Ovary (tissue), 9 donors: ENCODE data around the gene METTL22. TPM values are rescaled to one million over a fixed set of nuclear protein-coding genes. Genes with fewer than 3 reads are reported as not detected.

Source experiments
- DNase-seq, 5 donors: peaks; one replicate each; pipeline ENCODE4 v3.0.0-alpha.2; 2019 to 2020
- H3K27ac ChIP-seq, 2 donors: fragments of 200-600 bp; one replicate each; pipeline versions ENCODE4 v1.5.1 to v1.8.0; 2019 to 2022
- H3K27me3 ChIP-seq: fragments of 200-600 bp; one replicate; pipeline ENCODE4 v1.8.0; 2022
- H3K36me3 ChIP-seq: fragments of 200-600 bp; sonication (generic); one replicate; pipeline ENCODE4 v1.5.1; 2019
- H3K4me1 ChIP-seq: one replicate; pipeline ENCODE4 v1.8.1; 2013; ENCODE audit warnings: mild to moderate bottlenecking, moderate library complexity; ENCODE audit not compliant: insufficient read depth
- H3K4me3 ChIP-seq: fragments of 200-600 bp; sonication (generic); one replicate; pipeline ENCODE4 v1.5.1; 2017
- H3K9me3 ChIP-seq, 2 donors: fragments of 200-600 bp in 1 of 2; sonication (generic) in 1 of 2; one replicate each; pipeline versions ENCODE4 v1.5.1 to v1.8.1; 2013 to 2019; ENCODE audit warnings: mild to moderate bottlenecking in 1 of 2, moderate library complexity in 1 of 2
- EP300 ChIP-seq: sonication (generic); formaldehyde crosslinking; IDR thresholded peaks from one replicate; pipeline ENCODE4 v1.6.1; 2017; ENCODE audit warnings: antibody characterized with exemption
- POLR2A ChIP-seq: fragments of 450-650 bp; IDR thresholded peaks from one replicate; pipeline ENCODE4 v1.6.1; 2017; ENCODE audit warnings: antibody characterized with exemption, mild to moderate bottlenecking, moderate library complexity
- WGBS, 3 donors: extraction: QIAGEN DNeasy Blood & Tissue Kit in 1 of 3; methylation state at CpG; one replicate each; pipeline versions ENCODE4 v1.1.5 to v1.1.7; 2013 to 2017; 5-methylcytosine and 5-hydroxymethylcytosine counted together
- intact Hi-C, 4 donors: fragments of 100-400 bp; cut with DNase I; formaldehyde crosslinking; loops; one replicate each; pipeline versions ENCODE4 v1.11.0 to v1.15.1; 2022 to 2023
- polyA plus RNA-seq, 2 donors: library from polyadenylated mRNA; stranded (reverse); fragments of 200-250 nt in 1 of 2; fragments of 350-450 nt in 1 of 2; fragmentation: Illumina TruSeq in 1 of 2; extraction: RNeasy Lipid Tissue Mini Kit (QIAGEN cat#74804) in 1 of 2; gene quantifications; one replicate each; pipeline ENCODE4 v1.2.3, GENCODE V29; 2013 to 2014
- total RNA-seq, 7 donors: library from RNA; depleted of rRNA in 2 of 7; stranded (reverse); fragments of >200 nt in 2 of 7; fragmentation: NEBNext Ultra II Directional in 3 of 7; extraction: Animal tissue kit (Norgen Biotek cat#: 25700) in 3 of 7; gene quantifications; one replicate each; pipeline versions ENCODE4 v1.1.0 to v1.2.4, GENCODE V29; 2016 to 2023
- TF ChIP-seq, protein P1 (sequence below), 3 donors: fragments of 450-650 bp in 2 of 3; fragments of 200-600 bp in 1 of 3; IDR thresholded peaks; one replicate each; pipeline versions ENCODE4 v1.5.1 to v1.8.0; 2016 to 2022; ENCODE audit warnings: antibody characterized with exemption in 3 of 3, mild to moderate bottlenecking in 1 of 3
- donor health status: DM: no; HTN: no; CAD: no; lungs with moderate emphysema.
- donor health status: DM: no; HTN: no; CAD: no.
- donor health status: Bipolar disorder and iron deficiency.
- donor health status: DM: yes; HTN: yes; CAD: no.
- donor health status: DM: no; HTN: no; CAD: no.
- donor health status: DM: yes; HTN: yes; CAD: no.

The METTL22 gene
- total and polyA plus RNA-seq, 9 donors = 14.2 to 45.8 (median 29.1) TPM

DNA sequence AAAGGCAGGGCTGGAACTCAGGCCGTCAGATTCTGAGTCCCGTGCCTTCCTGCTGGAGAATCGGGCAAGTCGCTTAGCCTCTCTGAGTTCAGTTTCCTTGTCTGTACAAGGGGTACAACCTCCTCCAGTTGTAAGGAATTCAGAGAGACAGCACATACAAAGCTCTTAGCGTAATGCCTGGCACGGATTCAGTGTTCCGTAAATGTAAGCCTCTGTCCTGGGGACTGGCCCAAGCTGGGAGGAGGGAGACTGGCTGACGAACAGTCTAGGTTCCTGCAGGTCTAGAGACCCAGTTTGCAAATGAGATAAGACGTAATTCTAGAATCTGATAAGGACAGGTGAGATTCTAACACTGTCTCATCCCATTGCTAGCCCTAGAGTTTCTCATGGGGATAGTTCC is 9.9 kb downstream of the METTL22 start:
- 82 to 86% (median 83%) methylated on average over 9 of the region's 9 CpGs for WGBS, 3 donors
- Histone ChIP-seq H3K4me3 (no peak overlapping the region), H3K9me3 (no peaks in the 10 kb centered on the region), H3K4me1 (no peaks in the 10 kb centered on the region), H3K36me3 (no peaks in the 10 kb centered on the region), H3K27ac (no peak overlapping the region), H3K27me3 (no peaks in the 10 kb centered on the region)
- intact Hi-C loops = no loop called here
- no peak for TF ChIP-seq POLR2A
- TF ChIP-seq, protein P1, sequence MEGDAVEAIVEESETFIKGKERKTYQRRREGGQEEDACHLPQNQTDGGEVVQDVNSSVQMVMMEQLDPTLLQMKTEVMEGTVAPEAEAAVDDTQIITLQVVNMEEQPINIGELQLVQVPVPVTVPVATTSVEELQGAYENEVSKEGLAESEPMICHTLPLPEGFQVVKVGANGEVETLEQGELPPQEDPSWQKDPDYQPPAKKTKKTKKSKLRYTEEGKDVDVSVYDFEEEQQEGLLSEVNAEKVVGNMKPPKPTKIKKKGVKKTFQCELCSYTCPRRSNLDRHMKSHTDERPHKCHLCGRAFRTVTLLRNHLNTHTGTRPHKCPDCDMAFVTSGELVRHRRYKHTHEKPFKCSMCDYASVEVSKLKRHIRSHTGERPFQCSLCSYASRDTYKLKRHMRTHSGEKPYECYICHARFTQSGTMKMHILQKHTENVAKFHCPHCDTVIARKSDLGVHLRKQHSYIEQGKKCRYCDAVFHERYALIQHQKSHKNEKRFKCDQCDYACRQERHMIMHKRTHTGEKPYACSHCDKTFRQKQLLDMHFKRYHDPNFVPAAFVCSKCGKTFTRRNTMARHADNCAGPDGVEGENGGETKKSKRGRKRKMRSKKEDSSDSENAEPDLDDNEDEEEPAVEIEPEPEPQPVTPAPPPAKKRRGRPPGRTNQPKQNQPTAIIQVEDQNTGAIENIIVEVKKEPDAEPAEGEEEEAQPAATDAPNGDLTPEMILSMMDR (IDR thresholded peaks at IDR 0.05) = no peak
- TF ChIP-seq EP300 = no peak
- DNase-seq = no peak

DNA sequence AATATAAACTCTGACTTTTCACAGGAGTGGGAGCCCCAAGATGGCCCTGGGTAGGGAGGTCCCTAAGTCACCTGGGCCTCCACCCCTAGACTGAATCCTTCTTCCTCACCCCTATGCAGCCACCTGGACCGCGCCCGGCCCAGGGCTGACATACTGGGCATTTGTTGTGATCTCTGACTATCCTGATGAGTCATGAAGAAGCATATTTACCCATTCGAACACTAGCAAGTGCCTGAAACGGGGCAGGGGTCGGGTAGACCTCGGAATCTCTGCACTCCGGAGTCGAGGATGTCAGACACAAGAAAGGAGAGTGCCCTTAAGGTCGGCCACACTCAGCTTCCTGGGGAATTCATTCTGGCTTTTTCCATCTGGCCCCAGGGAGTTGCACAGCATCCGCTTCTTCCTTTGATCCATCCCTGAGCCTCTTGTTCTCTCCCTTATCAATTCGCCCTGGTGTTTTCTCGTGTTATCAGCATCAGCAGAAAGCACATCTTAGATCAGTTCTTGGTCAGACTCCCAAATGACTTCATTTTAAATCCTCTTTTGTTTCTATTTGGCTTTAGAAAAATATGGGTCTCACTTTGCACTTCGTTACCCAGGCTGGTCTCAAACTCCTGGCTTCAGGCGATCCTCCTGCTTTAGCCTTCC is 10.4 kb downstream of the METTL22 start:
- no peaks in the 10 kb centered on the region for H3K9me3 ChIP-seq
- no peak for DNase-seq
- H3K27me3 ChIP-seq = no peaks in the 10 kb centered on the region
- TF ChIP-seq, protein P1 (IDR thresholded peaks at IDR 0.05) = no peak
- no peak for TF ChIP-seq POLR2A
- TF ChIP-seq EP300 = no peak
- 57 to 66% (median 61%) methylated on average over 15 of the region's 15 CpGs for WGBS, 3 donors
- H3K36me3 ChIP-seq = no peaks in the 10 kb centered on the region
- H3K27ac ChIP-seq = no peak overlapping the region
- H3K4me3 ChIP-seq = no peak overlapping the region
- H3K4me1 ChIP-seq = no peaks in the 10 kb centered on the region
- intact Hi-C loops = no loop called here

DNA sequence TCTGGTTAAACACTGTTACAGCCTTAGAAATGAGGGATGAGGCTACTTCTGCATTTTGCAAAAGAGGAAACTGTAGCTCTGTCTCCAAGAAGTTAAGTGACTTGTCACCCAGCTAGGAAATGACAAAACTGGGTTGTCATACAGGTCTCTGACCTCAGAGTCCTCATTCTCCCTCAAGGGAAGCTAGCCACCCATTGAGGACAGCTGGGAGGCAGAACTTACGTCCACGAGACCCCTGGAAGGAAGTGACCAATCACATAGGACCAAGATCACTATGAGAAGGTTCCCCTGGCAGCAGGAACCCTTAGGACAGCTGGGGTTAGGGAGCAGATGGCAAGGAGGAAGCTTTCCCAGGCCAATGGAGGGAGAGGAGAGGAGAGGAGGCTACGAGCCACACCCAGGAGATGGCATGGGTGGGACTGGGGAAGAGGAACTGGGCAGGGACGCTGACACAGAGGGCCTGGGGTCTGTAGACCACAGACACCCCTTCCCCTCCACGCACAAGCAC is 11.2 kb downstream of the METTL22 start:
- Histone ChIP-seq H3K36me3 (no peaks in the 10 kb centered on the region), H3K27me3 (no peaks in the 10 kb centered on the region), H3K4me3 (no peak overlapping the region), H3K9me3 (no peaks in the 10 kb centered on the region), H3K4me1 (no peaks in the 10 kb centered on the region), H3K27ac (no peak overlapping the region)
- 79 to 85% (median 83%) methylated on average over 5 of the region's 5 CpGs for WGBS, 3 donors
- intact Hi-C loops = no loop called here
- DNase-seq = no peak
- TF ChIP-seq, protein P1 (IDR thresholded peaks at IDR 0.05) = no peak
- TF ChIP-seq POLR2A = no peak

DNA sequence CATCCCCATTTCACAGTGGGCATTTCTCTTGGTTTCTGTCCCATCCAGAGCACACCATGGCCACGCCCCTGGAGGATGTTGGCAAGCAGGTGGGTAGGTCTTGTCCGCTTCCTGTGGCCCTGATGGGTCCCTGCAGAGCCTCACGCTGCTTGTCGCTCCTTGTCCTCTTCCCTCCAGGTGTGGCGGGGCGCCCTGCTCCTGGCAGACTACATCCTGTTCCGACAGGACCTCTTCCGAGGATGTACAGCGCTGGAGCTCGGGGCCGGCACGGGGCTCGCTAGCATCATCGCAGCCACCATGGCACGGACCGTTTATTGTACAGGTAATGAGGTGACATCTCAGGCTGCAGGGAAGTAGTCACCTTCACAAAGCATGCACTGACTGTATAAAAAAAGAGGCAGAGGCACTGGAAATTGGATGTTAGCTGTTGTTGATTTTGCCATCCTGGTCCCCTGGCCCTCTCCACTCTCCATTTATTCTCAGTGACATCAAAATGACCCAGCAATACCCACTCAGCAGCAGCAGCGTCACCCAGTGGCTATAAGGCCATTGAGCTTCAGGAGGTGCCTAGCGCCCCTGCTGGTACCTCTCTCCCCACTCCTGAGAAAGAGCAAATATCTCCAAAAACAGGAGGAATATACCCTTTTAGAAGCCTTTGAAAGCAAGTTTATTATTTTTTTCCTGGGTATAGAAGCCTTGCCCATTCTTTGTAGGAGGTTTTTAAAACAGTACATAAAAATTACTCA is 13.7 kb downstream of the METTL22 start:
- 80 to 82% (median 81%) methylated on average over 18 of the region's 18 CpGs for WGBS, 3 donors

More for the DNA sequence above, 13.7 kb downstream of the METTL22 start:
- TF ChIP-seq EP300 (no peak), POLR2A (no peak)
- TF ChIP-seq, protein P1 (IDR thresholded peaks at IDR 0.05) = no peak
- no peaks in the 10 kb centered on the region for H3K36me3 ChIP-seq
- H3K9me3 ChIP-seq = no peaks in the 10 kb centered on the region
- H3K27me3 ChIP-seq = no peaks in the 10 kb centered on the region
- intact Hi-C loops = no loop called here
- H3K27ac ChIP-seq = no peak overlapping the region
- no peak for DNase-seq
- H3K4me1 ChIP-seq = no peaks in the 10 kb centered on the region
- H3K4me3 ChIP-seq = no peak overlapping the region
